GM13977 (cell line): ENCODE results near the gene KRCC1.
"Not testable (repeated sequence)": the region's sequence is repeated elsewhere in the genome, so short reads cannot be mapped to it uniquely, and the experiment has no call there.

Experiments
- DNase-seq: peaks from one replicate; pipeline ENCODE4 v3.0.0; 2012; ENCODE audit warnings: low spot score
- in situ Hi-C: fragments of 300-500 bp; cut with MboI; formaldehyde crosslinking; loops from one replicate; pipeline ENCODE4 v1.12.0; 2022; ENCODE audit warnings: low sequenced_read_pairs, low pct_unique_long_range_greater_than_20kb, mixed read lengths, inconsistent platforms; ENCODE audit not compliant: unreplicated experiment
- TF ChIP-seq, protein P1 (sequence below): IDR thresholded peaks from 2 replicates; pipeline ENCODE4 v1.5.1; 2012; ENCODE audit warnings: mild to moderate bottlenecking, control low read depth; ENCODE audit not compliant: insufficient read depth; ENCODE audit errors: extremely low read depth, missing control alignments

Gene KRCC1

DNA sequence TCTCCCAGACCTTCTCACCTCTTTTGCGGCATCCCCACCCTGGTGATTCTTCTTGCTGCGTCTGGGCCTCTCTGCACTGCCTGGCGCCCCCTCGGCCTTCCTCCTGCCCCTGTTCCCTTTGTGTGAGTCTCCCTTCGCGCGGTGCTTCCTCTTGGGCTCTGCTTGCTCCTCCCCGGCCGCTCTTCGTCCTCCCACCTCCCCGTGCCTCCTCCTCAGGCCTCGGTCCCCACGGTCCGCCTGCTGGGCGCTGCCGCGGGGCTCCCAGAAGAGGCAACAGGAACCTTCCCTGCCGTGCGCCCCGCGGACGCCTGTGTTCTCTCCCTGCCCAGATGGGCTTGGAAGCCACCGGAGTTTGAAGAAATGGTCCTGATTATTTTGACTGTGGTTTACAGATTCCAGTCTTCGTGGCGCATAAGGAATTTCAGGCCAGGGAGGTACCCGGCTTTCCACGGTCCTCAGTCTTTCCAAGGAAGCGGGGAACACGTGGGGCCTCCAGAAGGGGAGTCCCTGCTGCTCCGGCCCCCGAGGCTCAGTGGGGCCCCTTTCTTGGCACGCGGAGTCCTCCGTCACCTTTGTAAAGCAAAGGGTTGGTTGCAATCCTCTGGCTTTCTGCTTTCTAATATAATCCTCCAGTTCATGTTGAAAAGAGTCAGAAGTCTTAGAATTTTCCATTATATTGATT, 52.4 kb downstream of the KRCC1 start:
- in situ Hi-C loops = no loop called here
- no peak for DNase-seq
- TF ChIP-seq, protein P1, sequence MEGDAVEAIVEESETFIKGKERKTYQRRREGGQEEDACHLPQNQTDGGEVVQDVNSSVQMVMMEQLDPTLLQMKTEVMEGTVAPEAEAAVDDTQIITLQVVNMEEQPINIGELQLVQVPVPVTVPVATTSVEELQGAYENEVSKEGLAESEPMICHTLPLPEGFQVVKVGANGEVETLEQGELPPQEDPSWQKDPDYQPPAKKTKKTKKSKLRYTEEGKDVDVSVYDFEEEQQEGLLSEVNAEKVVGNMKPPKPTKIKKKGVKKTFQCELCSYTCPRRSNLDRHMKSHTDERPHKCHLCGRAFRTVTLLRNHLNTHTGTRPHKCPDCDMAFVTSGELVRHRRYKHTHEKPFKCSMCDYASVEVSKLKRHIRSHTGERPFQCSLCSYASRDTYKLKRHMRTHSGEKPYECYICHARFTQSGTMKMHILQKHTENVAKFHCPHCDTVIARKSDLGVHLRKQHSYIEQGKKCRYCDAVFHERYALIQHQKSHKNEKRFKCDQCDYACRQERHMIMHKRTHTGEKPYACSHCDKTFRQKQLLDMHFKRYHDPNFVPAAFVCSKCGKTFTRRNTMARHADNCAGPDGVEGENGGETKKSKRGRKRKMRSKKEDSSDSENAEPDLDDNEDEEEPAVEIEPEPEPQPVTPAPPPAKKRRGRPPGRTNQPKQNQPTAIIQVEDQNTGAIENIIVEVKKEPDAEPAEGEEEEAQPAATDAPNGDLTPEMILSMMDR = no peak

DNA sequence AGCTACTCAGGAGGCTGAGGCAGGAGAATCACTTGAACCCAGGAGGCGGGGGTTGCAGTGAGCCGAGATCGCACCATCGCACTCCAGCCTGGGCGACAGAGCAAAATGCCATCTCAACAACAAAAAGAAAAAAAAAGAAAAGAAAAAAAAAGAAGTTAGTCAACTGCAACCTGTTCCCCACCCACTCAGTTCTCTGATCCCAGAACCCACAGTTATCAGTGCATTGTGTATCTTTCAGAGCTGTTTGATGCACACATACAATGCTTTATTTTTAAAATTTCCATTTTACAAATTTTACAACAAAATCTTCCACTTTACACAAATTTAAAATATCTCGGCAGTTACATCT, 53.2 kb downstream of the KRCC1 start:
- no peak for DNase-seq
- TF ChIP-seq, protein P1 = no peak
- in situ Hi-C loops = no loop called here

- DNase-seq, in situ Hi-C loops: not testable (repeated sequence)
These were observed 55.1 kb downstream of the KRCC1 start for GRCh38 chr2:88000474-88000873.

DNA sequence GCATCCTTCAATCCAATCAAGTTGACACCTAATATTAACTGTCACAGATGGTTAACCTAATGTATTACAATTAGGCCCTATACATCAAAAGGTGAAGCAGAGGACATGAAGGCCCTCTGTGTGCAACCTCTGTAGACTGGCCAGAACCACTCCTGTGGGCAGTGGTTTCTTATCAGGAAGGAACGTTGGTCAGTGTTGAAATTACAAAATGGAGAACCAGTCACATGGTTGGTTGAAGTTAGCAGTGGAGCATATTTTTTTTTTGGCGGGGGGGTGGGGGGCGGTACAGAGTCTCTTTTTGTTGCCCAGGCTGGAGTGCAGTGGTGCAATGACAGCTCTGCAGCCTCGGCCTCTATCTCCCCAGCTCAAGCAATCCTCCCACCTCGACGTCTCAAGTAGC, 59.0 kb downstream of the KRCC1 start:
- DNase-seq = no peak
- in situ Hi-C loops = no loop called here
- TF ChIP-seq, protein P1 = no peak

- in situ Hi-C loops = no loop called here
- TF ChIP-seq, protein P1 = no peak
- DNase-seq = no peak
These were observed 59.8 kb downstream of the KRCC1 start for GRCh38 chr2:87995756-87996155.

DNA sequence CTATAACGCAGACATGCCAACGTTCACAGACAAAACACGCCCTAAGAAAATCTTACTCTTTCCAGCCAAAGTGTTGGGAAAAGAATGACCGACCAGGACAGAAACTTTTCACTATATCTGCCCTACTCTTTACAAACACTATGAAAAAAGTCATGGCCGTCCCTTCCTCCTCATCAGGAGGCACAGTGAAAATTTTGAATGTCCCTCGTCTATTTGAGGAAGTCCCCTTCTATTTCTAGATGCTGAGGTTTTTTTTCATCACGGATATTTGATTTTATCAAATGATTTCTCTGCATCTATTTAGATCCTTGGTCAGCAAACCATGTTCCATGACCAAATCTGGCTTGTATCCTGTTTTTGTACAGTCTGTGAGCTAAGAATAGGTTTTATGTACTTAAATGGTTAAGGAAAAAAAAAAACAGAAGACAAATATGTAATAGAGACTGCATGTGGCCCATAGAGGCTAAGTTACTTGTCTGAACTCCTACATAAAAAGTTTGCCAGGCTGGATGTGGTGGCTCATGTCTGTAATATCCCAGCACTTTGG, 61.2 kb downstream of the KRCC1 start:
- in situ Hi-C loops, DNase-seq: not testable (repeated sequence)

- DNase-seq, in situ Hi-C loops: not testable (repeated sequence)
These were observed 63.0 kb downstream of the KRCC1 start for GRCh38 chr2:87992569-87992968.

DNA sequence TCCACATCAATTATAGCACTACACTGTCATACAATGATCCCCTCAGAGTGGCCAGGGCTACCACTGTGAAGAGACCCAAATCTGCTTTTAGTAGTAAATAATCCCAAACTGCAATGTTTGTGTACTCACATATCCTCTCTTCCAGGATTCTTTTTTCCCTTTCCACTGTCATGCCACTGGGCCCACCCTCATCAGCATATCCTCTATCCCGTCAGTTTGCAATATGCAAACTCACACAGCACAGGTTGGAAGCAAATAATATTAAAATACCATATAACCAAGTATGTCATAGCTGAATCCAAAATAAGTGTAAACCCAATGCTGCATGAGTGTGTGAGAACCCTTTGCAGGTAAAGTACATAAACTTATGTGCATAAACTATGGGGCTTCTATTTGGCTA, 68.1 kb downstream of the KRCC1 start:
- DNase-seq, in situ Hi-C loops: not testable (repeated sequence)

GRCh38 chr2:87985902-87986301, 69.7 kb downstream of the KRCC1 start:
- DNase-seq, in situ Hi-C loops: not testable (repeated sequence)

DNA sequence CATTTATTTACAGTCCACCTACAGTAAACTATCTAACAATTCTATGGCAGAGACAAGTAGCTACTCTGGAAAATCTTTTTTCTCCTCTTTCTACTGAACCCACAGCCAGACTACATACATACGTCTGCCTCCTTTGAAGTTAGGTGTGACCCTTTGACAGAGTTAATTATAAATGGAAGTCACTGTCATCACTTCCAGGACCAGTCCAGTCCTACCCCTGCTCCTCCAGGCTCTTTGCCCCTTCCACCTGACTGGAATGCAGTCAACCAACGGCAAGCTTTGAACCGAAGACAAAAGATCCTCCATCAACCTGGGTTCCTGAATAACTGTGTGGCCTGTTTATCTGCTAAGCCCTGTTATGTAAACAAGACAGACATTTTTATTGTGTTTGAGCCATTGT, 74.4 kb downstream of the KRCC1 start:
- in situ Hi-C loops, DNase-seq: not testable (repeated sequence)
